K562 (cell line): Measurements from ENCODE around the gene DIPK1B. TPM values are rescaled to one million over a fixed set of nuclear protein-coding genes. Genes with fewer than 3 reads are reported as not detected.

Source experiments
- BCOR ChIP-seq: fragments of 450-650 bp; IDR thresholded peaks from 2 replicates; pipeline ENCODE4 v1.6.1; 2016
- CBX1 ChIP-seq: sonication (generic); IDR thresholded peaks from 2 replicates; pipeline ENCODE4 v1.6.1; 2016; ENCODE audit warnings: antibody characterized with exemption, low read depth, mild to moderate bottlenecking
- CC2D1A ChIP-seq: fragments of 450-650 bp; IDR thresholded peaks from 2 replicates; pipeline ENCODE4 v1.6.1; 2017; ENCODE audit warnings: mild to moderate bottlenecking
- HMGN3 ChIP-seq: IDR thresholded peaks from 2 replicates; pipeline ENCODE4 v1.6.1; 2011; ENCODE audit warnings: borderline replicate concordance, low read depth, mild to moderate bottlenecking, mixed read lengths, low read length; ENCODE audit not compliant: insufficient read length; ENCODE audit errors: extremely low read depth
- MYC ChIP-seq, 2 experiments: fragments of 250-450 bp in 1 of 2; sonication (Bioruptor Pico) in 1 of 2; IDR thresholded peaks; 2 replicates each; pipeline versions ENCODE4 v1.5.1 to v1.6.1; 2012 to 2021; ENCODE audit warnings: low read depth in 2 of 2, borderline replicate concordance in 1 of 2, improper control_type of control experiment in 1 of 2, low read length in 1 of 2, mild to moderate bottlenecking in 1 of 2, moderate library complexity in 1 of 2
- NCOA4 ChIP-seq: fragments of 450-650 bp; IDR thresholded peaks from 2 replicates; pipeline ENCODE4 v1.6.1; 2018; ENCODE audit warnings: mild to moderate bottlenecking; ENCODE audit not compliant: partially characterized antibody
- PML ChIP-seq: IDR thresholded peaks from 2 replicates; pipeline ENCODE4 v1.6.1; 2012; ENCODE audit warnings: low read length, inconsistent platforms
- PTBP1 ChIP-seq: fragments of 200-400 bp; formaldehyde crosslinking; IDR thresholded peaks from 2 replicates; pipeline ENCODE4 v1.6.1; 2017; ENCODE audit warnings: low read depth, low read length
- RBFOX2 ChIP-seq: fragments of 200-400 bp; formaldehyde crosslinking; IDR thresholded peaks from 2 replicates; pipeline ENCODE4 v1.6.1; 2017; ENCODE audit warnings: low read depth, mild to moderate bottlenecking, low read length, moderate library complexity
- SP2 ChIP-seq: IDR thresholded peaks from 2 replicates; pipeline ENCODE4 v1.6.1; 2011; ENCODE audit warnings: mild to moderate bottlenecking, low read depth, low read length, moderate library complexity; ENCODE audit not compliant: poor library complexity, severe bottlenecking; ENCODE audit errors: extremely low read depth
- XRCC4 ChIP-seq: IDR thresholded peaks from one replicate; pipeline ENCODE4 v1.6.1; 2011; ENCODE audit not compliant: insufficient read depth, insufficient read length; ENCODE audit errors: extremely low read depth
- ZFX ChIP-seq: sonication (generic); formaldehyde crosslinking; IDR thresholded peaks from 2 replicates; pipeline ENCODE4 v1.8.0; 2022; ENCODE audit warnings: mild to moderate bottlenecking, missing genetic modification reagents, moderate library complexity
- ZKSCAN3 ChIP-seq: fragments of 250-450 bp; sonication (Bioruptor Pico); IDR thresholded peaks from 2 replicates; pipeline ENCODE4 v1.4.0; 2020
- ZNF324 ChIP-seq: fragments of 250-450 bp; sonication (Bioruptor Pico); IDR thresholded peaks from 2 replicates; pipeline ENCODE4 v1.4.0; 2020; ENCODE audit warnings: mild to moderate bottlenecking
- ZSCAN29 ChIP-seq: fragments of 450-650 bp; IDR thresholded peaks from 2 replicates; pipeline ENCODE4 v1.6.1; 2017
- polyA plus RNA-seq, 8 experiments: library from polyadenylated mRNA; depleted of rRNA in 4 of 8; stranded (reverse) in 5 of 8; unstranded in 3 of 8; fragments of >200 nt; fragmentation: Nextera tagmentation in 2 of 8; fragmentation: Illumina TruSeq in 1 of 8; extraction: Ambion mirVana in 2 of 8; extraction: Trizol in 1 of 8; gene quantifications; 2 replicates each; pipeline versions ENCODE4 v1.2.1 to v1.2.3, GENCODE V29; 2011 to 2014; ENCODE audit warnings: inconsistent platforms in 1 of 8, missing spikeins in 1 of 8
- total RNA-seq, 7 experiments: library from RNA; depleted of rRNA in 6 of 7; stranded (reverse); fragments of >200 nt in 6 of 7; fragmentation: Illumina TruSeq in 2 of 7; extraction: Trizol in 2 of 7; gene quantifications; 2 replicates each; pipeline versions ENCODE4 v1.2.1 to v1.2.3, GENCODE V29; 2011 to 2021; ENCODE audit warnings: low replicate concordance in 1 of 7
- TF ChIP-seq, protein P1 (sequence below): fragments of 250-450 bp; sonication (Bioruptor Pico); IDR thresholded peaks from 2 replicates; pipeline ENCODE4 v1.5.0; 2022; ENCODE audit warnings: mild to moderate bottlenecking
- TF ChIP-seq, protein P2 (sequence below): fragments of 250-450 bp; sonication (Bioruptor Pico); IDR thresholded peaks from 2 replicates; pipeline ENCODE4 v1.5.1; 2021; ENCODE audit warnings: mild to moderate bottlenecking

The DIPK1B gene
- total and polyA plus RNA-seq, 9 of the 15 experiments (the other 6 are each of a cell fraction or from before 2014, with no cell fraction given), result 0.08 to 22.3 (median 5.9) TPM

DNA sequence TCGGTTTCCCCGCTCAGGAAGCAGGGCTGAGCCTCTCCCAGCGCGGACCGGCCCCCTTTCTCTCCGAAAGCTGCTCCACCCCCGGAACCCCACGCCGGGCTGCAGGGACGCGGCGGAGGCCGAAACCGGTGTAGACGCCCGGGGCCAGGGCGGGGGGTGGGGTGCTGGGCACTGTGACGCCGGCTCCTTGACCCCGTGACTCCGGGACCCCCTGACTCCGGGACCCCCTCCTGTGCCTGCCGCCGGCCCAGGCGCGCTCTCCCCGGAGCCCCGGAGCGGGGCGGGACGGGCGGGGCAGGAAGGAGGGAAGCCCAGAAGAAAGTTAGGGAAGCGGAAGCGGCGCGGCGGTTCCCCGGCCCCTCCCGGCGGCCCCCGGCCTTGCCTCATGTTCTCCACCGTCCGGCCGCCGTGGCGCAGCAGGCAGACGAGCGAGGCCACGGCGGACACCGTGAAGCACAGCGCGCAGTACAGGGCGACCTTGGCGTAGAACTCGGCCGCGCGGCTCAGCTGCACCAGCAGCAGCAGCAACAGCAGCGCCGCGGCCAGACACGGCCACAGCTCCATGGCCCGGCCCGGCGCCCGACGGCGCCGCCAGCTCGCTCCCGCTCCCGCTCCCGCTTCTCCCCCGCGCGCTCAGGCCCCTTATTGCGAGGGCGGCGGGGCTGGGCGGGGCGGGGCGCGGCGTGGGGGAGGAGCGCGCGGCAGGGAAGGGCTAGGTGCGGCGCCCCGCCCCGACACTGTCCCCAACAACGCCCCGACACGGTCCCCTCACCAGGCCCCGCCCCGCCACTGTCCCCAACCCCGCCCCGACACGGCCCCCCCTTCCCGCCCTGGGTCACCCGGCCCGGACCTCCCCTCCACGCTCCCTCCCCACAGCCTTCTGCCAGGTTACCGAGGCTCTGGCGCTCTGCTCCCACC lies 25.3 kb upstream of the DIPK1B start, which contains the start of gene AGPAT2 (continued):
- TF ChIP-seq MYC (IDR thresholded peaks at IDR 0.05; ENCODE audit: low read depth, low read length), result peak; percentile 91
- TF ChIP-seq MYC (CRISPR knock-in tag; IDR thresholded peaks at IDR 0.05; ENCODE audit: borderline replicate concordance, low read depth), result no peak
- TF ChIP-seq XRCC4, result no peak
- no peak for TF ChIP-seq BCOR
- 0 out of 2 replicates have a peak, but pooled peaks have one; percentile 39 for TF ChIP-seq PML
- TF ChIP-seq RBFOX2, result peak; percentile 87
- peak; percentile 95 for TF ChIP-seq ZSCAN29
- TF ChIP-seq, protein P1, sequence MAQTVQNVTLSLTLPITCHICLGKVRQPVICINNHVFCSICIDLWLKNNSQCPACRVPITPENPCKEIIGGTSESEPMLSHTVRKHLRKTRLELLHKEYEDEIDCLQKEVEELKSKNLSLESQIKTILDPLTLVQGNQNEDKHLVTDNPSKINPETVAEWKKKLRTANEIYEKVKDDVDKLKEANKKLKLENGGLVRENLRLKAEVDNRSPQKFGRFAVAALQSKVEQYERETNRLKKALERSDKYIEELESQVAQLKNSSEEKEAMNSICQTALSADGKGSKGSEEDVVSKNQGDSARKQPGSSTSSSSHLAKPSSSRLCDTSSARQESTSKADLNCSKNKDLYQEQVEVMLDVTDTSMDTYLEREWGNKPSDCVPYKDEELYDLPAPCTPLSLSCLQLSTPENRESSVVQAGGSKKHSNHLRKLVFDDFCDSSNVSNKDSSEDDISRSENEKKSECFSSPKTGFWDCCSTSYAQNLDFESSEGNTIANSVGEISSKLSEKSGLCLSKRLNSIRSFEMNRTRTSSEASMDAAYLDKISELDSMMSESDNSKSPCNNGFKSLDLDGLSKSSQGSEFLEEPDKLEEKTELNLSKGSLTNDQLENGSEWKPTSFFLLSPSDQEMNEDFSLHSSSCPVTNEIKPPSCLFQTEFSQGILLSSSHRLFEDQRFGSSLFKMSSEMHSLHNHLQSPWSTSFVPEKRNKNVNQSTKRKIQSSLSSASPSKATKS, result no peak
- TF ChIP-seq PTBP1, result no peak
- TF ChIP-seq, protein P2, sequence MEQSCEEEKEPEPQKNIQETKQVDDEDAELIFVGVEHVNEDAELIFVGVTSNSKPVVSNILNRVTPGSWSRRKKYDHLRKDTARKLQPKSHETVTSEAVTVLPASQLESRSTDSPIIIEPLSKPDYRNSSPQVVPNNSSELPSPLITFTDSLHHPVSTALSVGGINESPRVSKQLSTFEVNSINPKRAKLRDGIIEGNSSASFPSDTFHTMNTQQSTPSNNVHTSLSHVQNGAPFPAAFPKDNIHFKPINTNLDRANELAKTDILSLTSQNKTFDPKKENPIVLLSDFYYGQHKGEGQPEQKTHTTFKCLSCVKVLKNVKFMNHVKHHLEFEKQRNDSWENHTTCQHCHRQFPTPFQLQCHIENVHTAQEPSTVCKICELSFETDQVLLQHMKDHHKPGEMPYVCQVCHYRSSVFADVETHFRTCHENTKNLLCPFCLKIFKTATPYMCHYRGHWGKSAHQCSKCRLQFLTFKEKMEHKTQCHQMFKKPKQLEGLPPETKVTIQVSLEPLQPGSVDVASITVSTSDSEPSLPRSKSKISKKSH, result no peak
- TF ChIP-seq CBX1, result peak; percentile 33; the same call in 1 of the 2 replicates
- TF ChIP-seq ZFX (CRISPR knock-in tag), result peak; percentile 94
- TF ChIP-seq ZNF324 (CRISPR knock-in tag), result no peak
- no peak for TF ChIP-seq ZKSCAN3 (CRISPR knock-in tag)
- TF ChIP-seq CC2D1A, result no peak
- no peak for TF ChIP-seq SP2
- TF ChIP-seq HMGN3, result peak; percentile 75
- TF ChIP-seq NCOA4, result no peak
